NCI-H460 (cell line): ENCODE results near the gene ARF1. TPM values are rescaled to one million over a fixed set of nuclear protein-coding genes. Genes with fewer than 3 reads are reported as not detected.

Source experiments
- DNase-seq: peaks from one replicate; pipeline ENCODE4 v3.0.0-alpha.2; 2016; ENCODE audit warnings: low read depth; ENCODE audit errors: extremely low read depth
- total RNA-seq: library from RNA; depleted of rRNA; stranded (reverse); fragments of >200 nt; shearing (Covaris generic); gene quantifications from 2 replicates; pipeline ENCODE4 v1.2.3, GENCODE V29; 2014

ARF1 gene
- total RNA-seq, 1 experiment from 2014 or later, result 373 TPM

- no peak for DNase-seq
These were observed 32.3 kb downstream of the ARF1 start for GRCh38 chr1:228114827-228115226.

- no peak for DNase-seq
These were observed 34.8 kb downstream of the ARF1 start for GRCh38 chr1:228117335-228117734.

- DNase-seq, result no peak
These were observed 35.5 kb downstream of the ARF1 start for GRCh38 chr1:228118040-228118439.

GRCh38 chr1:228120351-228120750 is 37.8 kb downstream of the ARF1 start:
- DNase-seq, result no peak

- DNase-seq, result no peak
These were observed 38.5 kb downstream of the ARF1 start for GRCh38 chr1:228120857-228121489.

- DNase-seq, result no peak
These were observed 40.5 kb downstream of the ARF1 start for GRCh38 chr1:228122921-228123441.

GRCh38 chr1:228123505-228123904 is 41.0 kb downstream of the ARF1 start:
- no peak for DNase-seq

- DNase-seq, result no peak
These were observed 42.7 kb downstream of the ARF1 start for GRCh38 chr1:228125185-228125584.

- DNase-seq, result no peak
These were observed 49.3 kb downstream of the ARF1 start for GRCh38 chr1:228131766-228132165.

GRCh38 chr1:228134591-228134990 is 52.1 kb downstream of the ARF1 start:
- DNase-seq, result no peak

GRCh38 chr1:228136901-228137300 is 54.4 kb downstream of the ARF1 start:
- no peak for DNase-seq

- DNase-seq, result no peak
These were observed 57.0 kb downstream of the ARF1 start for GRCh38 chr1:228139406-228139930.

GRCh38 chr1:228139931-228140723 is 57.6 kb downstream of the ARF1 start, which contains the start of gene GUK1:
Gene GUK1, plus strand, starts transcription at chr1:228140279. Its CDS starts 24 bp downstream, at chr1:228140303.
- peak; percentile 100 for DNase-seq

- no peak for DNase-seq
These were observed 58.3 kb downstream of the ARF1 start for GRCh38 chr1:228140724-228141225.

GRCh38 chr1:228141226-228142044 is 58.9 kb downstream of the ARF1 start:
- no peak for DNase-seq

- DNase-seq, result no peak
These were observed 59.7 kb downstream of the ARF1 start for GRCh38 chr1:228142155-228142691.

GRCh38 chr1:228142701-228143136 is 60.2 kb downstream of the ARF1 start:
- DNase-seq, result no peak

GRCh38 chr1:228143480-228144192 is 61.1 kb downstream of the ARF1 start:
- no peak for DNase-seq

- DNase-seq, result no peak
These were observed 61.9 kb downstream of the ARF1 start for GRCh38 chr1:228144193-228144992.
